Inflammatory macrophage treated with lipopolysaccharide for 4 hours (primary cell): ENCODE results near the gene CEP83.
A peak's percentile ranks its signal among the peaks of the same experiment; 100 is the strongest.
"Not testable (repeated sequence)": the region's sequence is repeated elsewhere in the genome, so short reads cannot be mapped to it uniquely, and the experiment has no call there.

Source experiments
- DNase-seq: peaks from one replicate; pipeline ENCODE4 v3.0.0-alpha.2; 2020

CEP83 gene

DNA sequence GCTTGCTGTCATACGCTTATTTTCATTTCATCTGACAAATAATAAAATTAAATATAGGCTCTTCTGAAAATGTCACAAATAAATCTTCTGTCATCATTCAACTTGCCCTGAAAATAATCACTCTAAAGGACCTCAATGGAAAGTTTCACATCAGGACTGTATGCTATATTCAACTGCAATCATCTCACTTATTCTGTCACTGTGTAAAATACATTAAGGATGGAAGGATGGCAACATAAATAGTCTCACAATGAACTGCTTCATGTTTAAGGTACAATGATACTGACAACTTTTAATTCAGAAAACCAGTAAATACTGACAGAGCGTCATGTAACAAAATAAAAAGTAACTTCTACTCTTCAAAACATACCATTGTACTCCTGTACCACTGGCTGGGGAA is 82.1 kb downstream of the CEP83 start:
- DNase-seq: no peak

DNA sequence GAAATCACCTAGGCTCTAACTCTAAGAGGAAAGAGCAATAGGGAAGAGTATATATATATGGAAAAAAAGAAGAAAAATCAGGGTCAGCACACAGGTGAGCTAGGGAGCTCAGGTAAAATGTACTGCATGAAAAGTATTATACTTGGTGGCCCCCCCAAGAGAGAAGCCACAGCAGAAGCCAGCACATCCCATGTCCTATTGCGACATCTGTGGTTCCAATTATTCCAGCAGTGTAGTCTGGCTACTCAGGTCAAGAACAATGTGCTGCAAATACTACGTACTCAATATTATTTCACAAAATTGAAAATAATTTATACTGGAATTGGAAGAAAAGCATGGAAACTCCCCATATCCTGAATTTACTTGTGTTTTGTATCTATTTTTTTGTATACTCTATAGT is 85.5 kb downstream of the CEP83 start:
- no peak for DNase-seq

DNA sequence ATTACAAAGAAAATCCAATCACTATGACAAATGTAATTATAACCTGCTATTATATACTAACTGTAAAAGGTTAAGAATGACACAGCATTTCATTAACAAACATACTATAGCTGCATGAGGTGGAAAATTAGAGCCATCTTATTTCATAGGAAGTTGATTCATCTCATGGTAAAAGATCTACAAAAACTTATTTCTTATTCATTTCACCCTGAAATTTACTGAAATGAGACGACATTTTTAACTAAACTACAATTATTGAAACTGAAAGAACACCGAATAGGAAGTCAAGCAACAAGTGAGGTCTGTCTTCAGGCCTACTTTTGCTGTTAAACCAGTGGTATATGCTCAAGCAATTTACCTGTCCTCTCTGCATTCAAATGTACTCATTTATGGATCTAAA is 87.2 kb downstream of the CEP83 start:
- no peak for DNase-seq

DNA sequence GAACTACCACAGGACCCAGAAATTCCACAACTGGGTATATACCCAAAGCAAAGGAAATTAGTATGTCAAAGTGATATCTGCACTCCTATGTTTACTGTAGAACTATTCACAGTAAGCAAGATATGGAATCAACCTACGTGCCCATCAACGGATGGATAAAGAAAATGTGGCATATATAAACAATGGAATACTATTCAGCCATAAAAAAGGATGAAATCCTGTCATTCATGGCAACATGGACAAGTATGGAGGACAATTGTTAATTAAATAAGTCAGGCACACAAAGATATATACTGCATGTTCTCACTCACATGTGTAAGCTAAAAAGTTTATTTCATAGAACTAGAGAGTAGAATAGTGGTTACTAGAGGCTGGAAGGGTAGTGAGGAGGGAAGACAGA is 97.0 kb downstream of the CEP83 start:
- DNase-seq: no peak

DNA sequence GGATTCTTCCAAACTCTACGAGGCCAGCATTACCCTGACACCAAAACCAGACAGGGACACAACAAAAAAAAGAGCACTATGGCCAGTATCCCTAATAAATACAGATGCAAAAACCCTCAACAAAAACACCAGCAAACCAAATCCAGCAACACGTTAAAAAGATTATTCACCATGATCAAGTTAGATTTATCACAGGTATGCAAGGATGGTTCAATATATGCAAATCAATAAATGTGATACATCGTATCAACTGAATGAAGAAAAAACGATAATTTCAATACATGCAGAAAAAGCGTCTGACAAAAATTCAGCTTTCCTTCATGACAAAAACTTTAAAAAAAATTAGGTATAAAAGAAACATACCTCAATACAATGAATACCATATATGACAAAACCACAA is 99.9 kb downstream of the CEP83 start:
- DNase-seq: no peak

DNA sequence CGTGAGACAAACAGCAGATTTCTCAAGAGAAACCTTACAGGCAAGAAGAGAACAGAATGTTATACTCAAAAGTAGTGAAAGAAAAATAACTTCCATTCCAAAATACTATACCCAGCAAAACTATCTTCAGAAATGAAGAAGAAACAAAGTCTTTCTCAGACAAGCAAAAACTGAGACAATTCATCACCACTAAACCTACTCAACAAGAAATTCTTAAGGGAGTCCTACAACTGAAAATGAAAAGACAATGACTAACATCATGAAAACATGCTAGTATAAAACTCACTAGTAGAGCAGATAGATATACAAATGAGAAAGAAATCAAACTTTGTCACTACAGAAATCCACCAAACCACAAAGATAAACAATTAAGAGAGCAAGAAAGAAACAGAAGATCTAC is 106.5 kb downstream of the CEP83 start:
- no peak for DNase-seq

DNA sequence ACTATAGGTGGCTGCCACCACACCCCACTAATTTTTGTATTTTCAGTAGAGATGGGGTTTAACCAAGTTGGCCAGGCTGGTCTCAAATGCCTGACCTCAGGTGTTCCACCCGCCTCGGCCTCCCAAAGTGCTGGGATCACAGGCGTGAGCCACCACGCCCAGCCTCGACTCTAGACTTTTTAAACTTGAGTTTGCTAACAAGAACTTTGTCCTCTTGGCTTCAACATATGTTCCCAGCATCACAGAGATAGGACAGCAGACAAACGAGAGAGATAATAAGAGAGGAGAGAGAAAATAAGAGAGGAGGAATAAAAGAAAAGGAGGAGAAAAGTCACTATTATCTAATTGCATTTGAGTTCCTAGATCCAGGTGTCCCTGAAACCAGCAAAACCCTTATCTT is 119.1 kb downstream of the CEP83 start:
- DNase-seq: no peak

DNA sequence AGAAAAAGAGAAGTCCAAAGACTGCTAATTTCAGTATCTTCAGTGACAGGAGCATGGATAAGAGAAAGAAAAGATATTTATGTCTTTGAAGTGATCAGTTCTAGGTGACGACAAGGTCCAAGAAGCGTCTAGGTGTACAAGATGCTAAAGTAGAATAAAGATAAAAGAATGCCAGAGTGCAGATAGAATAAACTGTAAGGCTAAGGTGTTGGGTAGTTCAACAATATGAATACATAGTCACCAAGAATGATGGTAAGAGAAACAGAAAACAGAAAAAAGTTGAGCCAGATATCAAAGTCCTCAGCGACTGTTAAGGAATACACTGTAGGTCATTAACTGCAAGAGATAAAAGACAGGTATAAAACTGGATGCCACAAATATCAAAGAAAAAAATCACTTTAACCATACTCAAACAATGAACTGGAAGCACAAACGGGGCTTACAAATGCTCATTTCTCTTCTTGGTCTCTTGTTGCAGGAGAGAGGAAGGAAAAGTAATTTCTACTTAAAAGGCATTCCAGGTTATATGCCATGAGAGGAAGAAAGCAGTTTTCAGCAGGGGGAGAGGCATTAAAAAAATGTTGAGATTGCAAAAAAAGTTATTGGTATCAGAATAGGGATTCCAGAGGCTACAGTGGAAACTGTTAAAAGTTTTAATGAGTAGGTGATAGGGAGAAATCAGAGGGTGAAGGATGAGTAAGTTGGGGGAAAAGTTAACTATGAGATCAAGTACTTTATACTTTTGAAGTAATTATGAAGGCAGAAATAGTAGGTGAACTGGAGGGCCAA is 121.5 kb downstream of the CEP83 start:
- no peak for DNase-seq

DNA sequence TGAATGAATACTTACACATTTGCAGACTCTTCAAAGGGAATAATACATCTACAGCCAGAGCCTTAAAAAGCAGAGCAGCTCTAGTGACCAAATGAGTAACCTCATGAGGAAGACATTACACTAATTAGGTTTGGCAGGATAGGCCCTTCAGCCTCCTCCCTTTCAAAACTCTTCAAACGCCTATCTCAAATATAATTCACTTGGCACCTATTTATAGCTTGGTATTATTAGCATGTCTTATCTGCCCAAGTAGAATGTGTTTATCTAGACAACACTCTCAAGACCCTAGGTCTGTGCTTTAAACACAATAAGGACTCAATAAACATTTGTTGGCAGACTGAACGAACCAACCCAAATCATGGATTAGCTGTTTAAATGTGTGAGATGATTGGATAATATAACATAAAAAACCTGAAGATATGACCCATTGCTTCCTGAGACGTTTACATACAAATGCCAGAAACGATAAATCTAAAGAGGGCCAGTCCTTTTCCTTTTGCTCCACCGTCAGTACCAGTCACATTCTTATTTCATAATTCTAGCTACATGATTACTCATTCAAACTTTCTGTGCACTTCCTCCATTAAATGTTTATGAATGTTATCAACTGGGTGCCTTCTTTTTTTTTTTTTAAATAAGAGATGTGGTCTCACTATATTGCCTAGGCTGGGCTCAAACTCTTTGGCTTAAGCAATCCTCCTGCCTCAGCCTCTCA is 123.3 kb downstream of the CEP83 start:
- peak; percentile 73 for DNase-seq

DNA sequence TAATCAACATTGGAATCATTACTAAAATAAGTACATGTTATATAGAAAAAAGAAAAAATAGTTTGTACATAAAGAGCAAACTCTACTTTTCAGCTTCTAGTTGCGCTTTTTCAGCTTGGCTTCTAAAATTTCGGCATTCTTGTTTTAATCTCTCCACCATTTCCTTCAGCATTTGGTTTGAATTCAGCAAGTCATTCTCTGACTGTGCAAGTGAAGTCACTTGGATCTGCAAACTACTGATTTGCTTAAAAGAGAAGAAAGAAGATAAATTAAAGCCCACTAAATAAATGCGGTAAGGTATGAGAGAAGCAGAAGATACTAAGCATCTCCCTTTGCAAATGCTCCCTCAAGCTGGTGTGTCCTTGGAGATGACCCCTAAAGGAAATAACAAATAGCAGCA is 126.3 kb downstream of the CEP83 start:
- DNase-seq: no peak

DNA sequence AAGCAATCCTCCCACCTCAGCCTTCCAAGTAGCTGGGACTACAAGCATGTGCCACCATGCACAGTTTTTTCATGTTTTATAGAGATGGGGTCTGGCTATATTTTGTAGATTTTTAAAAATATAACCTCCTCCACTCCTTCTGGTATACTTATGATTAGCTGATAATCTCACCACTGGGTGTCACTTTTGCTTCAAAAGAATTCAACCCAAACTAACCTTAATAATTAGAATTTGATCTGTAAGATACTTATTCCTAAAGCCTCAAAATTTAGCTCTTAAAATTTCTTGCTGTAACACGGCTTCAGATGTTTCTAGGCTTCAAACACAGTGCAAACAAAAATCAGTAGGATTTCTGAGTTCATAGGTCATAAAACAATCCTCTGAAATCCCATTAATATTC is 130.3 kb downstream of the CEP83 start:
- DNase-seq: no peak

DNA sequence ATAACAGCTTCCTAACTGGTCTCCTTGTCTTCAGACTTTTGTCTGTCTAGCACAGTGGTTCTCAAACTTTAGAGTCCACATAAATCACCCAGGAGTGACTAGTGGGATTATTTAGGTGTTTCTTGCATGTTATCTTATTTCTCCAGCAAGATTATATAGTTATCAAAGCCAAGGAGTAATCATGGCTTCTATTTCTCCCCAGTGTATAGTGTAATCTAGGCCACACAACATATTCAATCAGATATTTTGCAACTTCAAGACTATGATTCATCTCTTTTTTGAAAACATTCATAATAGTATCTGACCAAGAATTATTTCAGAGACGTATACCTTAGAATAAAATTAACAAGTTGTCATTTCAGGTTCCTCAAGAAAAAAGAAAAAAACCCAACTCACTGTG is 131.9 kb downstream of the CEP83 start:
- no peak for DNase-seq

DNA sequence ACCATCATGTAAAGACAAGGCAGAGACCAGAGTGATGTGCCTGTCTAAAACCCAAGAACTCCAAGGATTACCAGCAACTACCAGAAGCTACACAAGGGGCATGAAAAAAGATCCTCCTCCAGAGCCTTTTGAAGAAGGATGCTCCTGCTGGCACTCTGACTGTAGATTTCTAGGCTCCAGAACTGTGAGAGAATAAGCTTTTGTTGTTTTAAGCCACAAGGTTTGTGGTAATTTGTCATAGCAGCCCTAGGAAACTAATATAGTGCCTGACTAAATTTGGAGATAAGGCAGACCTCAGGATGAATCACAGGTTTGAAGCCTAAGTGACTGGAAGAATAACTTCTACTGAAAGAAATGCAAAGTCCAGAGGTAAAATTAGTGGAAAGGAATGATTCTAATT is 132.9 kb downstream of the CEP83 start:
- no peak for DNase-seq

DNA sequence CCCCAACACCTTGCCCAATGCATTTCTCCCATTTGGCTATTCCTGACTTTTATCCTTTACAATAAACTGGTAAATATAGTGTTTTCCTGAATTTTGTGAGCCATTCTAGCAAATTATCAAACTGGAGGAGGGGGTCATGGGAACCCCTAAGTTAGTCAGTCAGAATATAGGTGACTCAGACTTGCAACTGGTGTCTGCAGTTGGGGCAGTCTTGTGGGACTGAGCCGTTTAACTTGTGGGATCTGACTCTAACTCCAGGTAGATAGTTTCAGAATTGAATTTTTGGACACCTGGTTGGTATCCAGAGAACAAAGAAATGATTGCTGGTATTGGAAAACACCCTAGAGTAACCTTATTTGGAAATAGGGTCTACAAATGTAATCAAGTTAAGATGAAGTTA is 133.4 kb downstream of the CEP83 start:
- DNase-seq: no peak

DNA sequence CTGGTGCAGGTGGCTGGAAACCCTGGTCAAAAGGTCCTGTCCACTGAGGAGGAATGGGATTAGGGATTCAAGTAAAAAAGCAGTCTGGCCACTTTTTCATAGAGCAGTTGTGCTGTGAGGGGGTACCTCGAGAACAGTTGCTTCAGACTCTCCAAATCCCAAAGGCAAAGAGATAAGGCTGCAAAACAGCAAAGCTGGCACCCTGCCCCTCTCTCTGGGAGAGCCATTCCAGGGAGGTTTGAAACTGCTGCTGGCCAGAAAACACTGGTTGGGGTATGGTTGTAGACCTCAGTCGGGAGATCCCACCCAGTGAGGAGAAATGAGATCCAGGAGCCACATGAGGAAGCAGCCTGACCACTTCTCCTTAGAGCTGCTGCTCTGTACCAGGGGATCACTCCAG is 137.3 kb downstream of the CEP83 start:
- no peak for DNase-seq

DNA sequence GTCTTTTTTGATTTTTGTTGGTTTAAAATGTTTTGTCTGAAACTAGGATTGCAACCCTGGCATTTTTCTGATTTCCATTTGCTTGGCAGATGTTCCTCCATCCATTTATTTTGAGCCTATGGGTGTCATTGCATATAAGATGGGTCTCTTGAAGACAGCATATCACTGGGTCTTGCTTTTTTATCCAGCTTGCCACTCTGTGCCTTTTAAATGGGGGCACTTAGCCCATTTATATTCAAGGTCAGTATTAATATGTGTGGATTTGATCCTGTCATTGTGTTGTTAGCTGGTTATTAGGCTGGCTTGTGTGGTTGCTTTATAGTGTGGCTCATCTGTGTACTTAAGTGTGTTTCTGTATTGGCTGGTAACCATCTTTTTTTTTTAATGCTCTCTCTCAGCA is 139.6 kb downstream of the CEP83 start:
- no peak for DNase-seq

DNA sequence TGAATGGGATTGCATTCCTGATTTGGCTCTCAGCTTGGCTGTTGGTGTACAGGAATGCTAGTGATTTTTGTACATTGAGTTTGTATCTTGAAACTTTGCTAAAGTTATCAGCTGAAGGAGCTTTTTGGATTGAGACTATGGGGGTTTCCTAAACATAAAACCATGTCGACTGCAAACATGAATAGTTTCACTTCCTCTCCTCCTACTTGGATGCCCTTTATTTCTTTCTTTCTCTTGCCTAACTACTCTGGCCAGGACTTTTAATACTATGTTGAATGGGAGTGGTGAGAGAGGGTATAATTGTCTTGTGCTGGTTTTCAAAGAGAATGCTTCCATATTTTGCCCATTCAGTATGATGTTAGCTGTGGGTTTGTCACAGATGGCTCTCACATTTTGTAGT is 141.5 kb downstream of the CEP83 start:
- DNase-seq: peak; percentile 68

DNA sequence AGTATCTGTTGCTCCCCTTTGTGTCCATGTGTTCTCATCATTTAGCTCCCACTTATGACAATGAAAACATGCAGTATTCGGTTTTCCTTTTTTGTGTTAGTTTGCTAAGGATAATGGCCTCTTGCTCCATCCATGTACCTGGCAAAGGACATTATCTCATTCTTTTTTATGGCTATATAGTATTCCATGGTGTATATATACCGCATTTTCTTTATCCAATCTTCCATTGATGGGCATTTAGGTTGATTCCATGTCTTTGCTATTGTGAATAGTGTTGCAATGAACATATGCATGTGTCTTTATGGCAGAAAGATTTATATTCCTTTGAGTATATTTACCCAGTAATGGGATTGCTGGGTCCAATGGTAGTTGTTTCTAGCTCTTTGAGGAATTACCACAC is 143.1 kb downstream of the CEP83 start:
- DNase-seq: not testable (repeated sequence)

DNA sequence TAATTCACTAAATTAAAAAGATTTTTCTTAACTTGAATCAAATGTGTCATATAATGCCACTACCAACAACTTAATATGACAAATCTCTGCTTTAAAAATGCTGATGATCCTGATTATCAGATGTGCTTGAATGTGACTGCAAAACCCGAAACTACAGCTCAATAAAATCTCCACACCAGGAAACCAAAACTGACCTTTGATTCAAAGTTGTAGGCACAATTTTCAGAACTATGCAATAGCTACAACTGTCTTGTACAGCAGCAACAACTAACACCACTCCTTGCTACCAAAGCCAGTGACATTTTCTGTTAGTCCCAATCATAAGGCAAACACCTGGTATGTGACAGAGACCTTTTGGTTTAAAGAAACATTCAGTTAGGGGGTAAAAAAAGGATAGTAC is 147.3 kb downstream of the CEP83 start:
- DNase-seq: no peak

DNA sequence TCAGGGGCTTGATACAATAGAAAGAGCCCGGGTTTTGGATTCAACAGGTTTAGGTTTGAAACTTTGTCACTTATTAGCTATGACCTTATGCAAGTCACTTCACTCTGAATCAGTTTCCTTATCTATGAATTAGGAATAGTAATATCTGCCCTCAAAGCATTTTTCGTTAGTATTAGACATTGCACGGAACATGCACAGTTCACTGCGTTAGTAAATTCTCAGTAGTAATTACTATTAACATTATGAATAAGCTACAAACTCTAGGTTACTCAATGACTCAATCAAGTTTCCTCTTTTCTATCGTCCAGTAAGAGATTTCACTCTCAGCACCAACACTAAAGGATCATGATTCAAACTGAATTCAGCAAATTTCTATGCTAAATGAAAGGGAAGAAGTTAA is 150.3 kb downstream of the CEP83 start:
- peak; percentile 30 for DNase-seq

DNA sequence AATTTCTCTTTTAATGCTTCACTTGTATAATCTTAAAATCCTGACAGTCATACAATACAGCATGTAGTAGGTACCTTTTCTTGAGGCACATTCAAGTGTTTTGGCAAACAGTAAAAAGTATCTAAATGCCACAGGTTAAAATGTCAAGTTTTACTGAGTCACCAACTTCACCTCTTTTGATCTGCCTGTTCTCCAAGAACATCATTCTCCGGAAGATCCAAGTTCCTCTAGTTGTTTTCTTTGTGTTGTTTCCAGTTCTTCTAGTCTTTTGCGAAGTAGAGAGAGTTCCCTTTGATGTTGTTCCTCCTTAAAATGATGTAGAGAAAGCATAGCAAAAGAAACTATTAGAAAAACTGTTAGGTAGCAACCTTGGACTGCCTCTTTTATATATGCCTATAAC is 151.1 kb downstream of the CEP83 start:
- no peak for DNase-seq

DNA sequence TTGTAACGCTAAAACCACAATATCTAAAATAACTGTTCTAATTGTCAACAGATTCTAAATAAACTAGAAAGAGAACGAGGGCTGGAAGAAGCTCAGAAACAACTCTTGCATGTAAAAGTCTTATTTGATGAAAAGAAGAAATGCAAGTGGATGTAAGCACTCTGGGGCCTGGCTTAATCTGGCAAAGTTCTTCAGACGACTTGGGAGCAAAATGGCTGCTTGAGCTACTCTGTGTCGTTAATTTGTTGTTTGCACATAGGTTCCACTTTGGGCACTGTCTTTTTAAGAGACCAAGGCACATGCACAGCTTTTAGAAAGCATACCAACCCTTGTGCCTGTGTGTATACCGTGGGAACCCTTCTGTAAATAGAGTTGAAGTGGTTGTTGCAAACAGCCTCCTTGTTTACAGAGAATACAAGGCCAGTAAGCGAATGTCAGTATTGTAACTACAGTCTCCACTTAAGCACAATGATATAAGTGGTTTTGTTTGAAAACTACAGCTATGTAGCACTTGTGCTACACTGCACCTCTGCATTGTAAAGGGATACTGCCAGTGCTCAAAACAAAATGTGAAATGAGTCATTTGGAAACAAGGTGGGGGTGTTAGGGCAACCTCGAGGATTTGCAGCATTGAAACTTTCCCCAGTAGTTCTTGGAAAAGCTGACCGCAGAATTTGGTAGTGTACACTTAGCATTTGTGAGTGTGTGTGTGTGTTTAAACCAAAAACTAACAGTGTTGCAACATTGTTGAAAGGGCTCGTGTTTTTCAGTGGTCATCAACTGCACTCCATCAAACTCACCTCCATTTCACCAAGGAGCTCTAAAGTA is 154.3 kb downstream of the CEP83 start:
- DNase-seq: no peak

DNA sequence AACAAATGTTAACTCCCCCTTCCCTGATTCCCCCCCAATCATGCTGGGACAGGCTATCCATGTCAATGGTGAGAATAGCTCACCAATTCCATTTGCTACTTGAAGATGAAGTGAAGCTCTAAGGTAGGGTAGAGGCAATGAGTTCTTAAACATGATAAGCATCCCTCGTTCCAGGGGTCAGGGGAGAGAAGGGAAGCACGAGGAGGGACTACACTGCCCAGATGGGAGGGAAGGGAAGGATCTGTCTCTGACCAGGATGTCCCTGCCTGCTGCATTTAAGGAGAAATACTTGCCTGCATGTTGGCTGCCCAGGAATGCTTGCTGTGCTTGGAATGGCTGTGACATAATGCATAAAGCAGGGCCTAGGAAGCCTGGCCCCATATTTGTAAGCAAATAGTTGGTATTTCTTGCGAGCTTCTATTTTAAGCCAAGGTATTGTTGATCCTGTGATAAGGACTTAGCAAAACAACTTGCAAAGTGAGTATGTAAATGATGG is 155.1 kb downstream of the CEP83 start:
- DNase-seq: no peak

DNA sequence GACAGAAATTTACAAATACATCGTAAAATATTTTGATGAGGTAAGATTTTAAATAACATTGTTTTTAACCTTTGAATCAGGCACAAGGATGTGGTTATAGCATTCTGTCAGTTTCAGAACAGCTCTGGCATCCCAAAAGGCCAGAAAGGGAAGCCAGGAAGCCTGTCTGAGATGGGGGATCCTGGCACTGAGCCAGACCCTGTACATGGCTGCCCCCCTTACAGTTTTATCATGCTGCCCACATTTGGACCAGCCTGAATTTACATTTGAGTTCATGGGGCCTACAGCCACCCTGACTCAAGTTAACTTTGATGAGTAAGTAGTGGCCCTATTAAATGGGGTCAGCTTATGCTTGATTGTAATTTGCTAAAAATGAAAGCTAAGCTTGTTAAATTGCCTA is 155.7 kb downstream of the CEP83 start:
- DNase-seq: no peak
